Spleen (tissue), 7 donors: Measurements from ENCODE around the gene STAP2.
"Not testable (repeated sequence)": the region's sequence is repeated elsewhere in the genome, so short reads cannot be mapped to it uniquely, and the experiment has no call there.

Experiments
- POLR2AphosphoS5 ChIP-seq, 3 donors: sonication (generic); formaldehyde crosslinking; IDR thresholded peaks; one replicate each; pipeline ENCODE4 v1.5.1; 2017; ENCODE audit warnings: antibody characterized with exemption in 3 of 3
- TF ChIP-seq, protein P1 (sequence below), 11 experiments: fragments of 200-600 bp in 7 of 11; fragments of 450-650 bp in 4 of 11; sonication (generic) in 4 of 11; IDR thresholded peaks in 8 of 11; conservative IDR thresholded peaks in 3 of 11; 1 replicate in 7 of 11; 2 replicates in 4 of 11; pipeline versions ENCODE4 v1.4.0 to v1.8.0; 2016 to 2021; ENCODE audit warnings: antibody characterized with exemption in 11 of 11, inconsistent platforms in 4 of 11, mild to moderate bottlenecking in 1 of 11
- donor health status: DM: no; HTN: no; CAD: no; lungs with moderate emphysema.
- donor health status: DM: no; HTN: no; CAD: no.
- donor health status: DM: no; HTN: no; CAD: no.

DNA sequence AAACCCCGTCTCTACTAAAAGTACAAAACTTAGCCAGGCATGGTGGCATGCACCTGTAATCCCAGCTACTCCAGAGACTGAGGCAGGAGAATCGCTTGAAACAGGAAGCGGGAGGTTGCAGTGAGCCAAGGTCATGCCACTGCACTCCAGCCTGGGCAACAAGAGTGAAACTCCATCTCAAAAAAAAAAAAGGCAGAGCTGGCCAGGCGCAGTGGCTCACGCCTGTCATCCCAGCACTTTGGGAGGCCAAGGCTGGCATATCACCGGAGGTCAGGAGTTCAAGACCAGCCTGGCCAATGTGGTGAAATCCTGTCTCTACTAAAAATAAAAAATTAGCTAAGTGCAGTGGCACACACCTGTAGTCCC is 64.3 kb downstream of the STAP2 start:
- TF ChIP-seq, protein P1, sequence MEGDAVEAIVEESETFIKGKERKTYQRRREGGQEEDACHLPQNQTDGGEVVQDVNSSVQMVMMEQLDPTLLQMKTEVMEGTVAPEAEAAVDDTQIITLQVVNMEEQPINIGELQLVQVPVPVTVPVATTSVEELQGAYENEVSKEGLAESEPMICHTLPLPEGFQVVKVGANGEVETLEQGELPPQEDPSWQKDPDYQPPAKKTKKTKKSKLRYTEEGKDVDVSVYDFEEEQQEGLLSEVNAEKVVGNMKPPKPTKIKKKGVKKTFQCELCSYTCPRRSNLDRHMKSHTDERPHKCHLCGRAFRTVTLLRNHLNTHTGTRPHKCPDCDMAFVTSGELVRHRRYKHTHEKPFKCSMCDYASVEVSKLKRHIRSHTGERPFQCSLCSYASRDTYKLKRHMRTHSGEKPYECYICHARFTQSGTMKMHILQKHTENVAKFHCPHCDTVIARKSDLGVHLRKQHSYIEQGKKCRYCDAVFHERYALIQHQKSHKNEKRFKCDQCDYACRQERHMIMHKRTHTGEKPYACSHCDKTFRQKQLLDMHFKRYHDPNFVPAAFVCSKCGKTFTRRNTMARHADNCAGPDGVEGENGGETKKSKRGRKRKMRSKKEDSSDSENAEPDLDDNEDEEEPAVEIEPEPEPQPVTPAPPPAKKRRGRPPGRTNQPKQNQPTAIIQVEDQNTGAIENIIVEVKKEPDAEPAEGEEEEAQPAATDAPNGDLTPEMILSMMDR (IDR thresholded peaks at IDR 0.05 in 8 of 11, conservative IDR thresholded peaks at IDR 0.05 in 3 of 11) = not testable (repeated sequence)
- TF ChIP-seq POLR2AphosphoS5 (IDR thresholded peaks at IDR 0.05) = not testable (repeated sequence)
